Endothelial cell of umbilical vein (primary cell): ENCODE measurements around the gene BPIFB3.

Experiments
- CTCF ChIP-seq, 2 donors: IDR thresholded peaks; 1 replicate in 1 of 2; 2 replicates in 1 of 2; pipeline ENCODE4 v1.5.1; 2011; ENCODE audit warnings: low read length in 2 of 2, mild to moderate bottlenecking in 2 of 2, moderate library complexity in 2 of 2, control low read depth in 1 of 2, inconsistent platforms in 1 of 2, low read depth in 1 of 2; ENCODE audit not compliant: insufficient read depth in 1 of 2; ENCODE audit errors: extremely low read depth in 1 of 2
- EZH2 ChIP-seq: IDR thresholded peaks from 2 replicates; pipeline ENCODE4 v1.6.1; 2012; ENCODE audit warnings: borderline replicate concordance, low read depth, mild to moderate bottlenecking, moderate library complexity, low read length, inconsistent platforms; ENCODE audit not compliant: severe bottlenecking
- FOS ChIP-seq: IDR thresholded peaks from 2 replicates; pipeline ENCODE4 v1.6.1; 2011; ENCODE audit warnings: mild to moderate bottlenecking, low read length, moderate library complexity, borderline replicate concordance; ENCODE audit not compliant: insufficient read depth
- GATA2 ChIP-seq: IDR thresholded peaks from 2 replicates; pipeline ENCODE4 v1.7.0; 2011; ENCODE audit warnings: low read depth, mild to moderate bottlenecking, moderate library complexity, mixed read lengths, low read length; ENCODE audit not compliant: insufficient read length, insufficient read depth
- JUN ChIP-seq: IDR thresholded peaks from 2 replicates; pipeline ENCODE4 v1.6.1; 2011; ENCODE audit warnings: borderline replicate concordance, low read depth; ENCODE audit not compliant: insufficient read length, insufficient read depth
- MAX ChIP-seq: IDR thresholded peaks from 2 replicates; pipeline ENCODE4 v1.6.1; 2011; ENCODE audit not compliant: insufficient read depth, insufficient read length
- POLR2A ChIP-seq: IDR thresholded peaks from 2 replicates; pipeline ENCODE4 v1.6.1; 2012; ENCODE audit warnings: low read depth, mild to moderate bottlenecking, control low read depth, low read length
- POLR2AphosphoS5 ChIP-seq: IDR thresholded peaks from 2 replicates; pipeline ENCODE4 v1.6.1; 2012; ENCODE audit warnings: low read depth, mild to moderate bottlenecking, control low read depth, low read length, moderate library complexity; ENCODE audit not compliant: insufficient read depth

GRCh38 chr20:33022694-33023438 lies 30.8 kb upstream of the BPIFB3 start:
- TF ChIP-seq POLR2A (no peak), EZH2 (no peak), CTCF (IDR thresholded peaks at IDR 0.05; ENCODE audit: extremely low read depth in 1 of 2, insufficient read depth in 1 of 2, low read depth in 1 of 2, low read length in 2 of 2) (no peak), JUN (no peak), POLR2AphosphoS5 (no peak), FOS (no peak), GATA2 (no peak), MAX (no peak)
